ENCODE results near the gene CABP1.
A peak's percentile ranks its signal among the peaks of the same experiment; 100 is the strongest.
"Not testable (repeated sequence)": the region's sequence is repeated elsewhere in the genome, so short reads cannot be mapped to it uniquely, and the experiment has no call there.

Gene CABP1

DNA sequence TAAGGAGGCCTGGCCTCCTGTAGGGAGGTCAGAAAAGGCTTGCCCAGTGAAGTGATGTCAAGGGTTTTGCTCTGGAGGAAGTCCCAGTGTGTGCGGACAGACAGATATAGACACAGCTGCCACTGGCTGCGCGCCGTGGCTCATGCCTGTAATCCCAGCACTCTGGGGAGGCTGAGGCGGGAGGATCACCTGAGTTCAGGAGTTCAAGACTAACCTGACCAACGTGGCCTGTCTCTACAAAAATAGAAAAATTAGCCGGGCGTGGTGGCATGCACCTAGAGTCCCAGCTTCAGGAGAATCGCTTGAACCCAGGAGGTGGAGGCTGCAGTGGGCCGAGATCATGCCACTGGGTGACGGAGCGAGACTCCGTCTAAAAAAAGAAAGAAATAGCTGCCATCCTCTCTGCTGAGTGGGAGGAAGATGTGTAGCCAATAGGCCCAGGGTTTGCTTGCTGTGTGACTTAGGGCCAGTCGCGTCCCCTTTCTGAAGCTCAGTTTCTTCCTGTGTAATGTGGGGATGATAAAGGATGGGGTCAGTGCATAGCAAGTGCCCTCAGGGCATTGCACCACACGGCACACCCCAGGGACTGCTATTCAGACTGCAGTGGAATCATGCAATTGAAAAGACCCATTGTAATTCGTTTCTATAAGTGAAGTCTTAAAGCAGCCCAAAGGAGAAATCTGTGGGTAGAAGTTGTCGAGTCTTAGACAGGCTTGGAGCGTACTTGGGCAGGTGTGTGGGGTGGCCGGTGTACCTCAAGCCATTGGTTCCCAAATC is 27.9 kb downstream of the CABP1 start:
- no peak for DNase-seq

DNA sequence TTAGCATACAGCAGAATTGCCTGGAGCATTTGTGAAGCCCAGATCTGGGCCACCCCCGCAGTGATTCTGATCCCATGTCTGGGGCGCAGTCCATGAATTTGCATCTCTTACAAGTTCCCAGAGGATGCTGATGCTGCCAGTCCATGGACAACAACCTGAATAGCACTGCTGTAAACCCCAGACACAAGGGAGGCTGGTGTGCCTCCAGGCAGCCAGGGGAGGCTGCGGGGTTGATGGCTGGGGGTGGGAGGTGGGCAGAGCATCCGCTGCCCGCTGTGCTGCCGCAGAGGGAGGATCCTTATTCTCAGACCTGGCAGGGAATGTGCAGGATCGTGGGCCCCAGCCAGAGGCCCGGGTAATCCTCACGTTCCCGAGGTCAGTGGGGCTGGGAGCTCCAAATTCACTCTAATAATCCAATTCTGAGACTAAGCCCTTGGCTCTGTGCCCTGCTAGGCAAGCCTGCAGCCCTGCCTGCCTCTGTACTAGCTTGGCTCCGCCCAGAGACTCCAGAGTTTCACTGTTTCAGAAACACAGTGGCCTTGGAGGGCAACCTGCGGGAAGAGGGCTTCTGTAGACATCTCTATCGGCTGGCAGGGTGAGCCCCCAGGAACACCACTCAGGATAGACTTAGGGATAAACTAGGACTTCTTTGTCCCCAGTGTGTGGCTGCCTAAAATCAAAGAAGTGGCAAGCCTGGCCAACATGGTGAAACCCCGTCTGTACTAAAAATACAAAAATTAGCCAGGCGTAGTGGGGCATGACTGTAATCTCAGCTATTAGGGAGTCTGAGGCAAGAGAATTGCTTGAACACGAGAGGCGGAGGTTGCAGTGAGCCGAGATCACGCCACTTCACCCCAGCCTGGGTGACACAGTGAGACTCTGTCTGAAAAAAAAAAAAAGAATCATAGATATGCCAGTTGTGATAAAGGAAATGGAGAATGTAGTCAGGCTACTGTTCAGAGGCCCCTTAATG is 28.7 kb downstream of the CABP1 start:
- DNase-seq: no peak

DNA sequence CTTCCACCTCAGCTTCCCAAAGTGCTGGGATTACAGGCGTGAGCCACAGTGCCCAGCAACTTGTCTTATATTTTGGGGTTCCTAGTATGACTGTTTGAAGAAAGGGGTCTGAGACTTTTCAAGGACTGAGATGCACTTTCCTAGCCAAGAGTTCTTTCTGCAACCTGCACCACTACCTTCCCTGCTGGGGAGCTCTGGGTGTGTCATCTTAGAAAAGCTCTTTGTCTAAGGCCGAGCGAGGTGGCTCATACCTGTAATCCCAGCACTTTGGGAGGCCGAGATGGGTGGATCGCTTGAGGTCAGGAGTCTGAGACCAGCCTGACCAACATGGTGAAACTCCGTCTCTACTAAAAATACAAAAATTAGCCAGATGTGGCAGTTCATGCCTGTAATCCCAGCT is 29.8 kb downstream of the CABP1 start:
- DNase-seq: not testable (repeated sequence)

GRCh38 chr12:120670667-120671066 is 30.2 kb downstream of the CABP1 start:
- no peak for DNase-seq

- no peak for DNase-seq
Measured at GRCh38 chr12:120674097-120674636, 33.7 kb downstream of the CABP1 start.

DNA sequence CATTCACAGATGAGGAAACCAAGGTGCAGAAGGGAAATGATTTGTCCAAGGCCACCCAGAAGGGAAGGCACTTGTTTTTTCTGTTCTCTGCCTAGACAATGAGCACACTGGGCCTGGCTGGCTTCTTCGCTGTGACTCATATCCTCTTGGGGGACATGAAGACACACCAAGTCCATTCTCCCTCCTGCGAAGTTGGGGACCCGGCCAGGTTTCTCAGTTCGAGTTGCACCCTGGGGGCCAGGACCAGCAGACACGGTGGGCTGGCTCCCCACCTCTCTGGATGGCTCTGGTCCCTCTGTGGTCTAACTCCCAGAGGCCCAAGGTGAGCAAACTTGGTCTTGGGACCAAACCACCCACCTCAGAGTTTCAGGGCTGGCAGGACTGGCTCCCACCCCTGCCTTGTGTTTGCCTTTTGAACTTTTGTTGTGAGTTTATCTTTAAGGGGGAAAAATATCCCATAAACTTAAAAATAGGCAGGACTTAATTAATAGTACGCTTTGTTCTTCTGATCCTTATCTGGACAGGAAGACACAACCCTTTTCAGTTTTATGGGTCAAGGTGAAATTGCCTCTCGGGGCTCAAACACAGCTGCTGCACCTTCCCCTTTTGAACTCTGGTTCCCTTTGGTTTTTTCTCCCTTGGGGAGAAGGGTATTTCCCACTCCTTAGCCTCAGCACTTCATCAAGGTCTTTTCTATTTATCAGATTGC is 37.5 kb downstream of the CABP1 start:
- DNase-seq: peak in 1 of 3 experiments; percentile 30

- no peak for DNase-seq
Measured at GRCh38 chr12:120678572-120678971, 38.1 kb downstream of the CABP1 start.

GRCh38 chr12:120680165-120680738 is 39.8 kb downstream of the CABP1 start:
- no peak for DNase-seq

GRCh38 chr12:120684523-120684932 is 44.1 kb downstream of the CABP1 start:
- DNase-seq: no peak

DNA sequence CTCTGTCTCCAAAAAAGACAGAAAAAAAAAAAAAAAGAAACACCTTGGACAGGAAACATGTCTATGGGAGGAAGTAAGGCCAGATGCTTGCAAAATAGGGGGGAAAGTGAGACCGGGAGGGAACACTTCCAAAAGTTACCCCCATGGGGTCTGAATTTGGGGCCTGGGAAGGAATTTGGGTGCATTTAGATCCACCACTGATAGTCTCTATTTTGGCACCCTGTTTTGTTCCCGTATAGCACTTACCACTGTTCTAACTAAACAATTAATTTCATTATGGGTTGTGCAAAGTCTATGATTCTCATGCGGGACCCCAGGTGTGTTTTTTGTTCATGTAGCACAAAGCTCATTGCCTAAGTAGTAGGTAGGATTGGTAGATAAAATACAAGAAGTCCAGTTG is 45.1 kb downstream of the CABP1 start:
- DNase-seq: no peak

DNA sequence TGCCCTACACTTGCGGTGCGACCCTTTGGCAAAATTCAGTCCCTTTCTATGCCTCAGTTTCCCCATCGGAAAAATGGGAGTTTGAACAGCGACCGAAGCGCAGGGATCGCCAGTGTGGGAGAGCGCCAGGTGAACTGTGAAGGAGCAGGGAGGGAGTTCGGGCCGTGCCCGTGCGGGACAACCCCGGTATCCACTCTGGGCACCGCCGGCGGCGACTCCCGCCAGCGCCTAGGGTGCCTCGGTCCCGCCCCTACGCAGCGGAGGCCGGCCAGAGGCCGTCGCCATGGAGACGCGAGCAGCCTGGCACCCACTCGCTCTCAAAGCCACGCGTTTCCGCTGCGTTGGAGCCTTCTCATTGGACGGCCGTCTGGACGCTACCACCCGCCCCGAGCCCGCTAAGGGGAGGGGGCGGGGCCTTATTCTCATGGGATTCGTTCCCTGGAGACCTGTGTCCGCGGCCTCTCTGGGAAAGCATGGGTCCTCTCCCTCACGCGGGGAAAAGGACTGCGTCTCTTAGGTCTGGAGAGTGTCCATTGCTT is 45.8 kb downstream of the CABP1 start:
- peak; percentile 99 to 100 (median 99) for DNase-seq

DNA sequence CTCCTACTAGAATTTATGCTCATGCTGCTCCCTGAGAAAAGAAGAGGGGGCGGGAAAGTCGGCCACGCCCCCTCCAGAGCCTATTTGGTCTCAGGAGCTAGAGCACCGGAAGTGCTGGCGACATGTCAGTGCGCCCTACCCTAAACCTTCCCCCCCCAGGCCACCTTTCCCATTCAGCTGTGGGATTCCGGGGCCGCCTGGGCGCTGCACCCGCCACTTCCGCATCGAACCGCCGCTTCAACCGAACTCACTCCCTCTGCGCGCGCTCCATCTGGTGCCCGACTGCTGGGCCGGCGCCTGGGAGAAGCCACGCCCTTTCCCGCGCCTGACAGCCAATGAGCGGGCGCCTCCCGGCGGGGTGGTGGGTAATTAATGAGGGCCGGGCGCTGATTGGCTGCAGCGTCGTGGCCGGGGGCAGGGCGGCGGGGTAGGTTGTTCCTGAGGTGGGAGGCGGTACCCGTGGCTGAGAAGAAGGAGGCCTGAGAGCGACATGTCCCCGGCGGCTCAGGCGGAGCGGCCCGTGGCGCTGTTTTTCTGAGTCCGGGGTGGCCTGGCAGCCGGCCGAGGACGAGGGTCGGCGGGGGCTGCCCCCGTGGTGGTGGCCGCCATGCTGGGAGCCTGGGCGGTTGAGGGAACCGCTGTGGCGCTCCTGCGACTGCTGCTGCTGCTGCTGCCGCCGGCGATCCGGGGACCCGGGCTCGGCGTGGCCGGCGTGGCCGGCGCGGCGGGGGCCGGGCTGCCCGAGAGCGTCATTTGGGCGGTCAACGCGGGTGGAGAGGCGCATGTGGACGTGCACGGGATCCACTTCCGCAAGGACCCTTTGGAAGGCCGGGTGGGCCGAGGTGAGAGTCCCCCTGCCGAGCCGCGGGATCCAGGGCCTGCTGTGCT is 46.5 kb downstream of the CABP1 start, which contains the start of gene MLEC:
Gene MLEC, plus strand, starts transcription at position 460 of the 888 bp plus-strand sequence. Its CDS starts 148 bp downstream, at position 608.
- DNase-seq: peak; percentile 99 to 100 (median 99)

DNA sequence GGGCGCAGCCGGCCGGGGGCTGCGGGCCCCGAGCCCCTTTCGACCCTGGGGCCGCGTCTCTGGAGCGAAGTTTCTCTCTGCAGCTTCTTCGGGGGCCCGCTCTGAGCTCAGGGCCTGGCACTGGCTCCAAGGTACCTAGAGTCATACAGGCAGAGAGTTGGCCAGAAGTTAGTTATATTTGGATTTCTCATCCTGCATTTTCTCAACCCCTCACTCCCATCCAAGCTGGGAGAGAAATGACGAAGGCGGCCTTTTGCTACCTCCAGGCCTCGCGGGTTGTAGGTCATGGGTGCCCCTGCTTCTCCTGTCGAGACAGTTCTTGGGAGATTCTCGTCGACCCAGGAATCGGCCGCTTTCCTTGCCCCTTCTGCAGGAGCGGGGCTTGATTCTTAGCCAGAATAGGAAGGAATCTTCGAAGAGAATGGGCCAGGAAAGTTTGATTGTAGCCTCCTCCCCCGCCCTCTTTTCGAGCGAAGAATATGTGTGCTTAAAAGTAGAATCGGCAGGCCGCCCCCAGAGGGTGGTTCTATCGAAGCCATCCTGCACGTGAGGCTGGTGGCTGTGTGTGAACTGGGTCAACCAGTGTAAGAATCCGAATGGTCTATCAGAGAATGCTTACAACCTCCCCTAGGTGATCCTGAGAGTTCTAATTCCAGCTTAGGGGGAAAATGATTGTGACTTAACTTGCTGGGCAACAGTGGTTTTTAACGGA is 47.3 kb downstream of the CABP1 start:
- peak in 2 of 3 experiments; percentile 54 to 57 for DNase-seq

- peak in 1 of 3 experiments; percentile 36 for DNase-seq
Measured at GRCh38 chr12:120688527-120689071, 48.2 kb downstream of the CABP1 start.

- no peak for DNase-seq
Measured at GRCh38 chr12:120689397-120690082, 49.1 kb downstream of the CABP1 start.

GRCh38 chr12:120690083-120690450 is 49.6 kb downstream of the CABP1 start:
- no peak for DNase-seq

DNA sequence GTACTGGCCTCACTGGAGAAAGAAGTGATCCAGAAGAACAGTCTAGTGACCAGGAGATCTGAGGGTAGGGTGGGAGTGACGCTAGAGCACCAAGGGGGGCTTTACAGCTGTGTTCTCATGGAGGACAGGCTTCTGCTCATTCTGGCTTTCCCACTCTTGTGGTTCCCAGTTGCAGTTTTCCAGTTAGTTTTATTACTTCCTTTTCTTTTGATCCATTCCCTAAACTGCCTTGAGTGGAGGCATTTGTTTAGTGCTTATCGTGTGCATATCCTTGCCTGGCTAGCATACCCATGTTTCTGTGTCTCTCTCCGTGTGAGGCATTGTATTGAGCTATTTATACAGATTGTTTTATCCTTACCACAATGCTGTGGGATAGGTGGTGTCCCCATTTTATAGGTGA is 50.6 kb downstream of the CABP1 start:
- no peak for DNase-seq

DNA sequence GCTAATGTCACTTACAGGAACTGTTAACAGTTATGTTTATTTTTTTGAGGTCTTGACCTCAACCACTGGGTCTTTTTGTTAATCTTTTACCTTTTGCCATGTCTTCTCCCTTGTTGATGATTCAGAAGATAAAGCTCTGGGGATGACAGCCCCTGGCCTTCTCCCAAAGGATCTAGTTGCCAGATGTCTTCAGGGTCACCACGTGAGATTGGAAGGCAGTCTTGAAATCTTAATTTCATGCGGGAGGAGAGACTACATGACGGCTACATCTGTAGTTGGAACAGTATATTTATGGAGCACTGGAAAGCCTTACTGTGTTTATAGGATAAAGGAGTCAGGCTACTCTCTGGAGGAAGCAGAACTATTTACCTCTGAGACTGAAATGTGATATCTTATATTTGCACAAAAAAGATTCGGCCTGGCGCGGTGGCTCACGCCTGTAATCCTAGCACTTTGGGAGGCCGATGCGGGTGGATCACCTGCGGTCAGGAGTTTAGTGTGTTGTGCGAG is 52.2 kb downstream of the CABP1 start:
- no peak for DNase-seq

DNA sequence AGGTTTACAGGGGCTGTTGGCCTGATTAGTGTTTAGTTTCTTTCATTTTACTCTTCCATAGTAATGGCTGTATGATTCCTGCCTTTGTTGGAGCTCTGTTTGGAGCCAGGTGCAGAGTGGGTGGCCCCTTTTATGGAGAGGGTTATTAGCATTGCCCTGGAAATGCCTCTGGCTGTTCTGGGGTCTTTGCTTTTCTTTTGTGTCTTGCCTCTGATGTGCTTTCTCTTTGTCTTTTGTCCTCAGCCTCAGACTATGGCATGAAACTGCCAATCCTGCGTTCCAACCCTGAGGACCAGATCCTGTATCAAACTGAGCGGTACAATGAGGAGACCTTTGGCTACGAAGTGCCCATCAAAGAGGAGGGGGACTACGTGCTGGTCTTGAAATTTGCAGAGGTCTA is 53.4 kb downstream of the CABP1 start:
- DNase-seq: peak in 1 of 3 experiments; percentile 31
